Panc1 (cell line): Measurements from ENCODE around the gene PSORS1C1. TPM values are rescaled to one million over a fixed set of nuclear protein-coding genes. Genes with fewer than 3 reads are reported as not detected.
A peak's percentile ranks its signal among the peaks of the same experiment; 100 is the strongest.

Source experiments
- ATAC-seq: fragments of 200-7000 bp; cut with Tn5 transposase; 2 replicates; pipeline ENCODE4 v1.9.1; 2020; ENCODE audit warnings: mild to moderate bottlenecking, moderate library complexity
- BruUV-seq: library from RNA; stranded (reverse); fragments of 400-500 nt; replicated peaks from 2 replicates; lab custom pipeline; 2021; lab: Mats Ljungman, UMichigan
- CTCF ChIA-PET: fragments of 300-600 bp; sonication (Branson Sonifier 250); formaldehyde crosslinking; loops from one replicate; lab custom pipeline; 2022; ENCODE audit warnings: antibody characterized with exemption; lab: Charles Lee
- POLR2A ChIA-PET: fragments of 300-600 bp; sonication (Branson Sonifier 250); formaldehyde crosslinking; loops from one replicate; lab custom pipeline; 2022; ENCODE audit warnings: antibody characterized with exemption; lab: Charles Lee
- DNase-seq: peaks from one replicate; pipeline ENCODE4 v3.0.0-alpha.2; 2010; ENCODE audit warnings: low read depth, low spot score
- H3K27ac ChIP-seq: 2 replicates; pipeline ENCODE4 v1.5.1; 2011; ENCODE audit warnings: mild to moderate bottlenecking, low read length, inconsistent platforms
- H3K27me3 ChIP-seq: fragments of 200-500 bp; sonication (Bioruptor generic); 2 replicates; pipeline ENCODE4 v1.6.0; 2014; ENCODE audit warnings: low read length, inconsistent platforms; ENCODE audit not compliant: control insufficient read depth, insufficient read depth
- H3K36me3 ChIP-seq: fragments of 200-500 bp; sonication (Bioruptor generic); 2 replicates; pipeline ENCODE4 v1.5.1; 2014; ENCODE audit warnings: inconsistent platforms, mild to moderate bottlenecking, low read length, moderate library complexity; ENCODE audit not compliant: control insufficient read depth, insufficient read depth
- H3K4me1 ChIP-seq: 2 replicates; pipeline ENCODE4 v1.5.1; 2011; ENCODE audit warnings: inconsistent platforms, mild to moderate bottlenecking, low read length, moderate library complexity; ENCODE audit not compliant: control insufficient read depth, insufficient read depth
- H3K4me3 ChIP-seq, 2 experiments: 2 replicates each; pipeline ENCODE4 v1.5.1; 2011 to 2012; ENCODE audit warnings: low read depth in 2 of 2, low read length in 2 of 2, mild to moderate bottlenecking in 2 of 2, inconsistent platforms in 1 of 2, moderate library complexity in 1 of 2
- H3K9me3 ChIP-seq: fragments of 200-500 bp; sonication (Bioruptor generic); 2 replicates; pipeline ENCODE4 v1.5.1; 2014; ENCODE audit warnings: low read depth, mild to moderate bottlenecking, inconsistent platforms, low read length, moderate library complexity; ENCODE audit not compliant: control insufficient read depth, insufficient read depth
- POLR2AphosphoS5 ChIP-seq: IDR thresholded peaks from 2 replicates; pipeline ENCODE4 v1.6.1; 2012; ENCODE audit warnings: mild to moderate bottlenecking, low read depth, low read length, moderate library complexity
- REST ChIP-seq, 2 experiments: IDR thresholded peaks; 2 replicates each; pipeline ENCODE4 v1.6.1; 2011 to 2012; ENCODE audit warnings: low read depth in 2 of 2, control low read depth in 1 of 2, low read length in 1 of 2, mild to moderate bottlenecking in 1 of 2, moderate library complexity in 1 of 2; ENCODE audit not compliant: insufficient read depth in 1 of 2
- SIN3A ChIP-seq: IDR thresholded peaks from 2 replicates; pipeline ENCODE4 v1.6.1; 2012; ENCODE audit warnings: low read depth, mild to moderate bottlenecking, low read length, moderate library complexity, borderline replicate concordance; ENCODE audit not compliant: insufficient read depth
- TCF7L2 ChIP-seq: IDR thresholded peaks from 2 replicates; pipeline ENCODE4 v1.6.1; 2011; ENCODE audit warnings: mild to moderate bottlenecking, low read depth, low read length, inconsistent platforms
- in situ Hi-C: cut with HindIII; loops from 2 replicates; pipeline ENCODE4 v1.10.0; 2016; ENCODE audit warnings: low sequenced_read_pairs, low pct_unique_long_range_greater_than_20kb
- intact Hi-C: fragments of 100-400 bp; cut with micrococcal nuclease; formaldehyde crosslinking; loops from one replicate; pipeline ENCODE4 v1.10.0; 2022; ENCODE audit not compliant: unreplicated experiment
- total RNA-seq: library from RNA; stranded (reverse); gene quantifications from one replicate; pipeline ENCODE4 v1.2.1, GENCODE V29; 2021; ENCODE audit not compliant: unreplicated experiment
- TF ChIP-seq, protein P1 (sequence below): fragments of 450-650 bp; IDR thresholded peaks from 2 replicates; pipeline ENCODE4 v1.5.1; 2017; ENCODE audit warnings: mild to moderate bottlenecking

The PSORS1C1 gene
- total RNA-seq, 1 experiment from 2014 or later, result 2.9 TPM

GRCh38 chr6:31079656-31080261 lies 34.8 kb upstream of the PSORS1C1 start:
- no TSS peak for BruUV-seq
- Histone ChIP-seq H3K27me3 (no peaks in the 10 kb centered on the region), H3K4me3 (0 out of 4 replicates have a peak overlapping the region, but pooled peaks of 1 of the 2 experiments have one; percentile 23), H3K9me3 (no peaks in the 10 kb centered on the region), H3K4me1 (no peaks in the 10 kb centered on the region), H3K36me3 (no peaks in the 10 kb centered on the region), H3K27ac (no peak overlapping the region)
- ATAC-seq (peak; percentile 91), DNase-seq (no peak)
- in situ Hi-C loops (loop anchor here (10.0 kb wide), 1 partner anchor 215 kb away; no protein-coding TSS in a partner anchor), intact Hi-C loops (no loop called here)
- ChIA-PET CTCF (interaction anchor here (0.6 to 1.8 kb wide), 13 partner anchors 8 to 623 kb away, joined by 3 to 11 read pairs (median 5); partner anchors contain the start of gene VARS2), POLR2A (interaction anchor here (0.7 kb wide), 1 partner anchor 179 kb away, joined by 3 read pairs; no protein-coding TSS in a partner anchor)
- TF ChIP-seq SIN3A, result no peak
- TF ChIP-seq REST (IDR thresholded peaks at IDR 0.05; ENCODE audit: insufficient read depth in 1 of 2, low read depth in 2 of 2, low read length in 1 of 2), result no peak
- TF ChIP-seq POLR2AphosphoS5, result no peak
- TF ChIP-seq, protein P1, sequence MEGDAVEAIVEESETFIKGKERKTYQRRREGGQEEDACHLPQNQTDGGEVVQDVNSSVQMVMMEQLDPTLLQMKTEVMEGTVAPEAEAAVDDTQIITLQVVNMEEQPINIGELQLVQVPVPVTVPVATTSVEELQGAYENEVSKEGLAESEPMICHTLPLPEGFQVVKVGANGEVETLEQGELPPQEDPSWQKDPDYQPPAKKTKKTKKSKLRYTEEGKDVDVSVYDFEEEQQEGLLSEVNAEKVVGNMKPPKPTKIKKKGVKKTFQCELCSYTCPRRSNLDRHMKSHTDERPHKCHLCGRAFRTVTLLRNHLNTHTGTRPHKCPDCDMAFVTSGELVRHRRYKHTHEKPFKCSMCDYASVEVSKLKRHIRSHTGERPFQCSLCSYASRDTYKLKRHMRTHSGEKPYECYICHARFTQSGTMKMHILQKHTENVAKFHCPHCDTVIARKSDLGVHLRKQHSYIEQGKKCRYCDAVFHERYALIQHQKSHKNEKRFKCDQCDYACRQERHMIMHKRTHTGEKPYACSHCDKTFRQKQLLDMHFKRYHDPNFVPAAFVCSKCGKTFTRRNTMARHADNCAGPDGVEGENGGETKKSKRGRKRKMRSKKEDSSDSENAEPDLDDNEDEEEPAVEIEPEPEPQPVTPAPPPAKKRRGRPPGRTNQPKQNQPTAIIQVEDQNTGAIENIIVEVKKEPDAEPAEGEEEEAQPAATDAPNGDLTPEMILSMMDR, result peak; percentile 97
- TF ChIP-seq TCF7L2, result 0 out of 2 replicates have a peak, but pooled peaks have one; percentile 40

DNA sequence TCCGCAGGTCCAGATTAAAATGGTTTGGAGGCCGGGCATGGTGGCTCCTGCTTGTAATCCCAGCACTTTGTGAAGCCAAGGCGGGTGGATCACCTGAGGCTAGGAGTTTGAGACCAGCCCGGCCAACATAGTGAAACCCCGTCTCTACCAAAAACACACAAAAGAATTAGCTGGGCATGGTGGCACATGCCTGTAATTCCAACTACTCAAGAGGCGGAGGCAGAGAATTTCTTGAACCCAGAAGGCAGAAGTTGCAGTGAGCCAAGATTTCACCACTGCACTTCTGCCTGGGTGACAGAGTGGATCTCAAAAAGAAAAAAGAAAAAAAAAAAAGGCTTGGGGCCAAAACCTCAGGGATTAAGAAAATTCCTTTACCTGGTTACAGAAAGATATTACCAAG lies 32.7 kb upstream of the PSORS1C1 start:
- no peaks in the 10 kb centered on the region for H3K36me3 ChIP-seq
- ChIA-PET CTCF (no interaction called here), POLR2A (interaction anchor here (0.7 kb wide), 2 partner anchors 8 to 258 kb away, joined by 3 to 11 read pairs; no protein-coding TSS in a partner anchor)
- in situ Hi-C loops, result no loop called here
- intact Hi-C loops, result no loop called here
- no peaks in the 10 kb centered on the region for H3K27me3 ChIP-seq
- no TSS peak for BruUV-seq
- no peak overlapping the region for H3K4me3 ChIP-seq
- H3K4me1 ChIP-seq, result no peaks in the 10 kb centered on the region; the same call in 1 of the 2 replicates
- no peak overlapping the region for H3K27ac ChIP-seq
- ATAC-seq (no peak), DNase-seq (no peak)
- H3K9me3 ChIP-seq, result no peaks in the 10 kb centered on the region
- TF ChIP-seq POLR2AphosphoS5 (no peak), TCF7L2 (no peak), REST (IDR thresholded peaks at IDR 0.05; ENCODE audit: insufficient read depth in 1 of 2, low read depth in 2 of 2, low read length in 1 of 2) (no peak), SIN3A (no peak)
- TF ChIP-seq, protein P1, result no peak
